Pancreas (tissue), 10 donors: ENCODE measurements around the gene SPSB1. TPM values are rescaled to one million over a fixed set of nuclear protein-coding genes. Genes with fewer than 3 reads are reported as not detected.

Experiments
- ATAC-seq, 4 donors: fragments of 200-7000 bp; cut with Tn5 transposase; one replicate each; pipeline versions ENCODE4 v1.8.0 to v1.9.1; 2020; ENCODE audit warnings: mild to moderate bottlenecking in 4 of 4, moderate library complexity in 4 of 4
- DNase-seq, 6 donors: peaks; one replicate each; pipeline ENCODE4 v3.0.0-alpha.2; 2020
- FAIRE-seq: peaks from 2 replicates; lab custom pipeline; 2012; peaks lifted over from hg19 to GRCh38; lab: Jason Lieb, UNC
- H3K27ac ChIP-seq, 4 donors: fragments of 200-600 bp; sonication (generic); 1 replicate in 3 of 4; 2 replicates in 1 of 4; pipeline versions ENCODE4 v1.5.0 to v1.8.0; 2020
- H3K27me3 ChIP-seq, 4 donors: fragments of 200-600 bp; one replicate each; pipeline ENCODE4 v1.8.0; 2021
- H3K36me3 ChIP-seq, 3 donors: fragments of 200-600 bp; sonication (generic) in 1 of 3; one replicate each; pipeline versions ENCODE4 v1.5.0 to v1.8.0; 2020 to 2021
- H3K4me1 ChIP-seq, 3 donors: fragments of 200-600 bp; one replicate each; pipeline ENCODE4 v1.8.0; 2021
- H3K4me3 ChIP-seq, 4 donors: fragments of 200-600 bp; sonication (generic) in 2 of 4; one replicate each; pipeline versions ENCODE4 v1.5.0 to v1.8.0; 2020 to 2021
- H3K9me3 ChIP-seq, 4 donors: fragments of 200-600 bp; one replicate each; pipeline ENCODE4 v1.8.0; 2021
- CTCF ChIP-seq, 4 donors: fragments of 200-600 bp; sonication (generic) in 3 of 4; IDR thresholded peaks; one replicate each; pipeline versions ENCODE4 v1.5.0 to v1.8.0; 2021; ENCODE audit warnings: antibody characterized with exemption in 4 of 4
- WGBS, 2 donors: extraction: QIAGEN DNeasy Blood & Tissue Kit; methylation state at CpG; one replicate each; pipeline ENCODE4 v1.1.7; 2013; 5-methylcytosine and 5-hydroxymethylcytosine counted together
- intact Hi-C, 3 donors: fragments of 100-400 bp; cut with DNase I; formaldehyde crosslinking; loops; one replicate each; pipeline versions ENCODE4 v1.11.1 to v1.14.2; 2022
- polyA plus RNA-seq, 2 donors: library from polyadenylated mRNA; stranded (reverse); fragments of 200-250 nt; gene quantifications; one replicate each; pipeline ENCODE4 v1.2.3, GENCODE V29; 2013
- total RNA-seq, 6 donors: library from RNA; stranded (reverse); fragmentation: NEBNext Ultra II Directional in 4 of 6; extraction: Animal tissue kit (Norgen Biotek cat#: 25700) in 4 of 6; gene quantifications; one replicate each; pipeline versions ENCODE4 v1.2.1 to v1.2.4, GENCODE V29; 2021 to 2023
- donor health status: healthy with polysubstance abuse.
- donor health status: DM: no; HTN: no; CAD: no; lungs with moderate emphysema.
- donor health status: DM: no; HTN: no; CAD: no.
- donor health status: control.
- donor health status: control.
- donor health status: Bipolar disorder and iron deficiency.
- donor health status: DM: yes; HTN: yes; CAD: no.
- donor health status: DM: no; HTN: no; CAD: no.
- donor health status: DM: no; HTN: no; CAD: no.
- donor health status: DM: yes; HTN: yes; CAD: no.

Gene SPSB1
- total and polyA plus RNA-seq, 8 donors, result 10.5 to 27.5 (median 18.1) TPM

GRCh38 chr1:9366943-9367780 is 74.5 kb downstream of the SPSB1 start:
- FAIRE-seq (no peak), ATAC-seq (no peak), DNase-seq (peak in 1 of 6 donors; percentile 39)
- H3K27me3 ChIP-seq, result no peaks in the 10 kb centered on the region
- peaks cover 0 to 13% (median 7%) of the 10 kb centered on the region in 3 donors for H3K36me3 ChIP-seq
- H3K4me3 ChIP-seq, result no peak overlapping the region
- intact Hi-C loops, result no loop called here
- no peaks in the 10 kb centered on the region for H3K9me3 ChIP-seq
- H3K4me1 ChIP-seq, result no peaks in the 10 kb centered on the region
- TF ChIP-seq CTCF (IDR thresholded peaks at IDR 0.05), result no peak
- WGBS, 2 donors, result 96% methylated on average over 34 of the region's 34 CpGs
- no peak overlapping the region for H3K27ac ChIP-seq

- DNase-seq, result peak in 1 of 6 donors; percentile 14
- H3K27ac ChIP-seq, result no peak overlapping the region
- H3K36me3 ChIP-seq, result peaks cover 0 to 13% (median 7%) of the 10 kb centered on the region in 3 donors
- no peak for TF ChIP-seq CTCF (IDR thresholded peaks at IDR 0.05)
- ATAC-seq, result no peak
- FAIRE-seq, result no peak
- no peaks in the 10 kb centered on the region for H3K9me3 ChIP-seq
- H3K27me3 ChIP-seq, result no peaks in the 10 kb centered on the region
- H3K4me1 ChIP-seq, result no peaks in the 10 kb centered on the region
- WGBS, 2 donors, result 82 to 83% methylated on average over 9 of the region's 9 CpGs
- H3K4me3 ChIP-seq, result no peak overlapping the region
- intact Hi-C loops, result no loop called here
Observed at GRCh38 chr1:9367806-9368205, 75.1 kb downstream of the SPSB1 start.

GRCh38 chr1:9368356-9368755 is 75.7 kb downstream of the SPSB1 start:
- no peaks in the 10 kb centered on the region for H3K4me1 ChIP-seq
- no peaks in the 10 kb centered on the region for H3K9me3 ChIP-seq
- no peak overlapping the region for H3K27ac ChIP-seq
- H3K36me3 ChIP-seq, result peaks cover 0 to 13% (median 7%) of the 10 kb centered on the region in 3 donors
- intact Hi-C loops, result no loop called here
- 76 to 83% methylated on average over 8 of the region's 8 CpGs for WGBS, 2 donors
- no peaks in the 10 kb centered on the region for H3K27me3 ChIP-seq
- FAIRE-seq (no peak), ATAC-seq (no peak), DNase-seq (no peak)
- TF ChIP-seq CTCF (IDR thresholded peaks at IDR 0.05), result no peak
- no peak overlapping the region for H3K4me3 ChIP-seq

- WGBS, 2 donors, result 94 to 96% methylated on average over 16 of the region's 16 CpGs
- ATAC-seq (no peak), DNase-seq (no peak), FAIRE-seq (no peak)
- intact Hi-C loops, result no loop called here
- H3K4me3 ChIP-seq, result no peak overlapping the region
- TF ChIP-seq CTCF (IDR thresholded peaks at IDR 0.05), result no peak
- no peaks in the 10 kb centered on the region for H3K27me3 ChIP-seq
- peaks cover 0 to 13% (median 7%) of the 10 kb centered on the region in 3 donors for H3K36me3 ChIP-seq
- H3K9me3 ChIP-seq, result no peaks in the 10 kb centered on the region
- no peak overlapping the region for H3K27ac ChIP-seq
- H3K4me1 ChIP-seq, result no peaks in the 10 kb centered on the region
Observed at GRCh38 chr1:9369964-9370788, 77.5 kb downstream of the SPSB1 start.
